Tibial nerve (tissue), 4 donors: ENCODE results near the gene CLEC18C.

Experiments used
- EP300 ChIP-seq, 2 donors: sonication (generic); formaldehyde crosslinking; IDR thresholded peaks; one replicate each; pipeline ENCODE4 v1.6.1; 2017; ENCODE audit warnings: antibody characterized with exemption in 2 of 2, mild to moderate bottlenecking in 1 of 2
- POLR2A ChIP-seq, 2 donors: fragments of 450-650 bp; IDR thresholded peaks; one replicate each; pipeline ENCODE4 v1.6.1; 2017; ENCODE audit warnings: antibody characterized with exemption in 2 of 2, mild to moderate bottlenecking in 2 of 2, moderate library complexity in 2 of 2
- TF ChIP-seq, protein P1 (sequence below), 5 experiments: fragments of 200-600 bp in 3 of 5; fragments of 450-650 bp in 2 of 5; sonication (generic) in 3 of 5; IDR thresholded peaks; one replicate each; pipeline ENCODE4 v1.5.1; 2016 to 2019; ENCODE audit warnings: antibody characterized with exemption in 5 of 5, mild to moderate bottlenecking in 3 of 5, moderate library complexity in 2 of 5

GRCh38 chr16:70157105-70157476 is 16.5 kb upstream of the CLEC18C start:
- TF ChIP-seq, protein P1, sequence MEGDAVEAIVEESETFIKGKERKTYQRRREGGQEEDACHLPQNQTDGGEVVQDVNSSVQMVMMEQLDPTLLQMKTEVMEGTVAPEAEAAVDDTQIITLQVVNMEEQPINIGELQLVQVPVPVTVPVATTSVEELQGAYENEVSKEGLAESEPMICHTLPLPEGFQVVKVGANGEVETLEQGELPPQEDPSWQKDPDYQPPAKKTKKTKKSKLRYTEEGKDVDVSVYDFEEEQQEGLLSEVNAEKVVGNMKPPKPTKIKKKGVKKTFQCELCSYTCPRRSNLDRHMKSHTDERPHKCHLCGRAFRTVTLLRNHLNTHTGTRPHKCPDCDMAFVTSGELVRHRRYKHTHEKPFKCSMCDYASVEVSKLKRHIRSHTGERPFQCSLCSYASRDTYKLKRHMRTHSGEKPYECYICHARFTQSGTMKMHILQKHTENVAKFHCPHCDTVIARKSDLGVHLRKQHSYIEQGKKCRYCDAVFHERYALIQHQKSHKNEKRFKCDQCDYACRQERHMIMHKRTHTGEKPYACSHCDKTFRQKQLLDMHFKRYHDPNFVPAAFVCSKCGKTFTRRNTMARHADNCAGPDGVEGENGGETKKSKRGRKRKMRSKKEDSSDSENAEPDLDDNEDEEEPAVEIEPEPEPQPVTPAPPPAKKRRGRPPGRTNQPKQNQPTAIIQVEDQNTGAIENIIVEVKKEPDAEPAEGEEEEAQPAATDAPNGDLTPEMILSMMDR (IDR thresholded peaks at IDR 0.05): no peak
- TF ChIP-seq POLR2A (IDR thresholded peaks at IDR 0.05) (no peak), EP300 (IDR thresholded peaks at IDR 0.05) (no peak)
